Hepatocyte (in vitro differentiated cells): ENCODE results near the gene RIC8A. TPM values are rescaled to one million over a fixed set of nuclear protein-coding genes. Genes with fewer than 3 reads are reported as not detected.

Source experiments
- DNase-seq: peaks from one replicate; pipeline ENCODE4 v3.0.0-alpha.2; 2016; ENCODE audit warnings: low spot score
- H2AFZ ChIP-seq: fragments of 200-600 bp; sonication (generic); 2 replicates; pipeline ENCODE4 v1.6.0; 2016; ENCODE audit warnings: antibody characterized with exemption, mild to moderate bottlenecking
- H3K27ac ChIP-seq: fragments of 200-600 bp; sonication (generic); 2 replicates; pipeline ENCODE4 v1.5.1; 2016; ENCODE audit warnings: mild to moderate bottlenecking
- H3K27me3 ChIP-seq: fragments of 200-600 bp; sonication (generic); 2 replicates; pipeline ENCODE4 v1.6.1; 2016
- H3K36me3 ChIP-seq: fragments of 200-600 bp; sonication (generic); replicated peaks from 2 replicates; pipeline ENCODE4 v1.5.1; 2016; ENCODE audit warnings: low read depth; ENCODE audit not compliant: insufficient read depth
- H3K4me1 ChIP-seq: fragments of 200-600 bp; sonication (generic); 2 replicates; pipeline ENCODE4 v1.5.1; 2016; ENCODE audit warnings: mild to moderate bottlenecking, moderate library complexity; ENCODE audit not compliant: insufficient read depth
- H3K4me2 ChIP-seq: fragments of 200-600 bp; sonication (generic); 2 replicates; pipeline ENCODE4 v1.6.0; 2016
- H3K4me3 ChIP-seq: fragments of 200-600 bp; sonication (generic); 2 replicates; pipeline ENCODE4 v1.5.1; 2016; ENCODE audit warnings: mild to moderate bottlenecking
- H3K79me2 ChIP-seq: fragments of 200-600 bp; sonication (generic); 2 replicates; pipeline ENCODE4 v1.6.0; 2017; ENCODE audit warnings: mild to moderate bottlenecking
- H3K9me2 ChIP-seq: fragments of 200-600 bp; sonication (generic); replicated peaks from 2 replicates; pipeline ENCODE4 v1.6.0; 2017; ENCODE audit warnings: mild to moderate bottlenecking; ENCODE audit not compliant: insufficient read depth
- H3K9me3 ChIP-seq: fragments of 200-600 bp; sonication (generic); 2 replicates; pipeline ENCODE4 v1.5.1; 2016; ENCODE audit warnings: low read depth, mild to moderate bottlenecking
- H4K20me1 ChIP-seq: fragments of 200-600 bp; sonication (generic); 2 replicates; pipeline ENCODE4 v1.6.0; 2016; ENCODE audit warnings: mild to moderate bottlenecking; ENCODE audit not compliant: insufficient read depth, poor library complexity, severe bottlenecking
- CTCF ChIP-seq: fragments of 200-600 bp; sonication (generic); IDR thresholded peaks from 2 replicates; pipeline ENCODE4 v1.5.1; 2016; ENCODE audit warnings: antibody characterized with exemption, mild to moderate bottlenecking; ENCODE audit not compliant: poor library complexity
- EZH2 ChIP-seq: fragments of 200-600 bp; sonication (generic); IDR thresholded peaks from 2 replicates; pipeline ENCODE4 v1.6.1; 2016; ENCODE audit warnings: antibody characterized with exemption, mild to moderate bottlenecking, borderline replicate concordance
- EZH2phosphoT487 ChIP-seq: fragments of 200-600 bp; sonication (generic); IDR thresholded peaks from one replicate; pipeline ENCODE4 v1.6.1; 2018; ENCODE audit warnings: antibody characterized with exemption, mild to moderate bottlenecking, low read depth, moderate library complexity; ENCODE audit not compliant: unreplicated experiment, severe bottlenecking
- WGBS: methylation state at CpG from one replicate; pipeline ENCODE4 v1.1.6; 2016; ENCODE audit warnings: low lambda C conversion rate; ENCODE audit errors: missing lambda C conversion rate; 5-methylcytosine and 5-hydroxymethylcytosine counted together
- polyA plus RNA-seq: library from polyadenylated mRNA; unstranded; fragments of >200 nt; fragmentation: Nextera tagmentation; extraction: Ambion mirVana; gene quantifications from 2 replicates; pipeline ENCODE4 v1.2.1, GENCODE V29; 2016
- total RNA-seq: library from RNA; depleted of rRNA; stranded (reverse); fragments of >200 nt; gene quantifications from 2 replicates; pipeline ENCODE4 v1.2.3, GENCODE V29; 2014

RIC8A gene
- total and polyA plus RNA-seq, 2 experiments from 2014 or later = 75.6 to 82.1 TPM

- H3K36me3 ChIP-seq = no peaks in the 10 kb centered on the region
- no peaks in the 10 kb centered on the region for H3K9me2 ChIP-seq
- H3K4me3 ChIP-seq = no peak overlapping the region
- no peak for DNase-seq
- no peaks in the 10 kb centered on the region for H3K9me3 ChIP-seq
- H2AFZ ChIP-seq = no peak overlapping the region
- TF ChIP-seq CTCF (no peak), EZH2 (no peak), EZH2phosphoT487 (no peak)
- 94% methylated on average over 10 of the region's 10 CpGs for WGBS
- no peak overlapping the region for H3K27ac ChIP-seq
- H3K27me3 ChIP-seq = no peaks in the 10 kb centered on the region
- H3K4me2 ChIP-seq = no peak overlapping the region
- H4K20me1 ChIP-seq = no peaks in the 10 kb centered on the region
- no peaks in the 10 kb centered on the region for H3K79me2 ChIP-seq
- no peaks in the 10 kb centered on the region for H3K4me1 ChIP-seq
These were observed 44.0 kb downstream of the RIC8A start for GRCh38 chr11:251550-251949.

- WGBS = 88% methylated on average over 8 of the region's 8 CpGs
- no peak overlapping the region for H2AFZ ChIP-seq
- no peaks in the 10 kb centered on the region for H3K79me2 ChIP-seq
- no peak overlapping the region for H3K27ac ChIP-seq
- no peaks in the 10 kb centered on the region for H4K20me1 ChIP-seq
- H3K36me3 ChIP-seq = no peaks in the 10 kb centered on the region
- no peak overlapping the region for H3K4me2 ChIP-seq
- TF ChIP-seq EZH2phosphoT487 = no peak
- no peaks in the 10 kb centered on the region for H3K9me3 ChIP-seq
- DNase-seq = no peak
- no peak overlapping the region for H3K4me3 ChIP-seq
- H3K9me2 ChIP-seq = no peaks in the 10 kb centered on the region
- H3K4me1 ChIP-seq = no peaks in the 10 kb centered on the region
- H3K27me3 ChIP-seq = no peaks in the 10 kb centered on the region
These were observed 45.2 kb downstream of the RIC8A start for GRCh38 chr11:252666-253065.

- Histone ChIP-seq H2AFZ (no peak overlapping the region), H3K9me3 (no peaks in the 10 kb centered on the region), H3K4me3 (no peak overlapping the region), H3K4me2 (no peak overlapping the region), H3K79me2 (no peaks in the 10 kb centered on the region), H3K27me3 (no peaks in the 10 kb centered on the region), H3K36me3 (no peaks in the 10 kb centered on the region), H3K9me2 (no peaks in the 10 kb centered on the region), H3K27ac (no peak overlapping the region), H4K20me1 (no peaks in the 10 kb centered on the region), H3K4me1 (no peaks in the 10 kb centered on the region)
- DNase-seq = no peak
- WGBS = 90% methylated on average over 13 of the region's 13 CpGs
- TF ChIP-seq EZH2phosphoT487 (no peak), EZH2 (no peak), CTCF (no peak)
These were observed 45.8 kb downstream of the RIC8A start for GRCh38 chr11:253160-253885.

GRCh38 chr11:253886-254270, 46.4 kb downstream of the RIC8A start:
- Histone ChIP-seq H3K27ac (no peak overlapping the region), H3K4me3 (no peak overlapping the region), H2AFZ (no peak overlapping the region), H3K79me2 (no peaks in the 10 kb centered on the region), H3K9me3 (no peaks in the 10 kb centered on the region), H3K36me3 (no peaks in the 10 kb centered on the region), H3K4me1 (no peaks in the 10 kb centered on the region), H3K27me3 (no peaks in the 10 kb centered on the region), H4K20me1 (no peaks in the 10 kb centered on the region), H3K9me2 (no peaks in the 10 kb centered on the region), H3K4me2 (no peak overlapping the region)
- WGBS = 88% methylated on average over 5 of the region's 5 CpGs
- DNase-seq = no peak
- TF ChIP-seq EZH2phosphoT487 = no peak
